ENCODE data around the gene SELENOV. TPM values are rescaled to one million over a fixed set of nuclear protein-coding genes. Genes with fewer than 3 reads are reported as not detected.

The SELENOV gene
- total and polyA plus RNA-seq, 3 donors from 2014 or later: 2.5 to 19.7 (median 10.8) TPM

DNA sequence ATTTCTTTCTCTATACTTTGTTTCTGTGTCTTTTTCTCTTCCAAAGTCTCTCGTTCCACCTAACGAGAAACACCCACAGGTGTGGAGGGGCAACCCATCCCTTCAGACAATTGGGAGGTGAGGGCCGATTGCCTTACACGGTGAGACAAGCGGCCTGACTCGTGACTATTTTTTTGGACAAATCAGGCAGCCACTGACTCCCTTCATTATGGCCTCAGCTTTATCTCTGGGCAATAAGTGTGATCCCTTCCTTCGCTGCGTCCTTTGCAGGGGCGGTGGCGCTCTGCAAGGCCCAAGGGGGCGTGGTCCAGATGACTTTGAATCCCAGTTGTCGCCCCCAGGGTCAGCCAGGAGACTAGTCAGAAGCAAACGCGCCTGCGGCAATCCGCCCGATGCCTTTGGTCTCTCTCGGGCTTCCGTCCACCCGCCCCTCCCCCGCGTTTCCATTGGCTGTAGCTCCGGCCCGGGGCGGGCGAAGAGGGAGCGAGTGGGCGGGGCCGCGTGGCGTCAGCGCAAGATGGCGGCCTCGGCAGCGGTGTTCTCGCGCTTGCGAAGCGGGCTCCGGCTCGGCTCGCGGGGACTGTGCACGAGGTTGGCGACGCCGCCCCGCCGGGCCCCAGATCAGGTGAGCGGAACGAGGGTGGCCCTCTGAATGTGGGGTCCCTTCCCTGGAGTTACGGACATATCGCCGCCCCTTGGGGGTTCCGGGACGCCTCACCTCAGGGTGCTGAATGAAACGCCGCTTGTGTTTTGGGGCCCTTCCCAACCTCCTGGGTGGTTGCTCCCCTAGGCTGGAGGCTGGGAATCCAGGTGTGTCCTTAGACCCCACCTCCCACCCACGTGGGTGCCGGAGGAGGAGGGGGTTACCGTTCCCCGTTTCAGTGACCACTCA, 34.4 kb upstream of the SELENOV start, which contains the start of gene TIMM50:
Gene TIMM50, plus strand, starts transcription at position 502 of the 892 bp plus-strand sequence. Its CDS starts 16 bp downstream, at position 518.
- Histone ChIP-seq H3K36me3 (ENCODE audit: low read depth, missing control alignments) (no peaks in the 10 kb centered on the region), H3K4me3 (peak within 1 kb of the TSS; percentile 81 to 98), H3K4me1 (peaks cover 7% of the 10 kb centered on the region), H3K9me3 (no peaks in the 10 kb centered on the region), H3K27me3 (no peaks in the 10 kb centered on the region), H3K27ac (peak within 1 kb of the TSS; percentile 44 to 83)
- peak; percentile 44 for TF ChIP-seq POLR2A (IDR thresholded peaks at IDR 0.05)
- peak in 1 of 3 experiments; percentile 13 for TF ChIP-seq CTCF (IDR thresholded peaks at IDR 0.05)
- intact Hi-C loops (cut with DNase I; ENCODE audit: low total_unique reads): no loop called here
- WGBS, 2 donors: 1% methylated on average over 17 to 62 of the region's 62 CpGs
- DNase-seq: peak; percentile 97

GRCh38 chr19:39481229-39481545, 33.8 kb upstream of the SELENOV start:
- Histone ChIP-seq H3K36me3 (ENCODE audit: low read depth, missing control alignments) (no peaks in the 10 kb centered on the region), H3K27me3 (no peaks in the 10 kb centered on the region), H3K27ac (peak overlapping the region; percentile 44 to 83), H3K4me3 (peak overlapping the region; percentile 81 to 98), H3K4me1 (peaks cover 7% of the 10 kb centered on the region), H3K9me3 (no peaks in the 10 kb centered on the region)
- TF ChIP-seq CTCF (IDR thresholded peaks at IDR 0.05): no peak
- no peak for TF ChIP-seq POLR2A (IDR thresholded peaks at IDR 0.05)
- DNase-seq: no peak
- 1% methylated on average over 11 to 12 of the region's 12 CpGs for WGBS, 2 donors
- intact Hi-C loops (cut with DNase I; ENCODE audit: low total_unique reads): no loop called here

DNA sequence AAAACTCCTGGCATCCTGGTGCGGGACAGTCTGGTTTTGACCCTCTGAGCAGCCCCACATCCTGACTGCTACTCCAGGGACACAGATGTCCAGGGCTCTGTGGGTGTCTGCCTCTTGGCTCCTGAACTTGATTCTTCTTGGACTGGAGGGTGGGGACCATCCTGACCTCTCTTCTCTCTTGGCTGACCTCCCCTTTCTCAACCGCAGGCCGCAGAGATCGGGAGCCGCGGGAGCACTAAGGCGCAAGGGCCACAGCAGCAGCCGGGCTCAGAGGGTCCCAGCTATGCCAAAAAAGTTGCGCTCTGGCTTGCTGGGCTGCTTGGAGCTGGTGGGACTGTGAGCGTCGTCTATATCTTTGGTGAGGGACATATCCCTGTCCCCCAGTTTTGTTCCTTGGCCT, 33.3 kb upstream of the SELENOV start:
- peak overlapping the region; percentile 81 to 98 for H3K4me3 ChIP-seq
- peaks cover 7% of the 10 kb centered on the region for H3K4me1 ChIP-seq
- H3K27me3 ChIP-seq: no peaks in the 10 kb centered on the region
- TF ChIP-seq CTCF (IDR thresholded peaks at IDR 0.05) (no peak), POLR2A (IDR thresholded peaks at IDR 0.05) (no peak)
- no peaks in the 10 kb centered on the region for H3K36me3 ChIP-seq (ENCODE audit: low read depth, missing control alignments)
- H3K27ac ChIP-seq: no peak overlapping the region
- intact Hi-C loops (cut with DNase I; ENCODE audit: low total_unique reads): no loop called here
- no peaks in the 10 kb centered on the region for H3K9me3 ChIP-seq
- no peak for DNase-seq
- WGBS, 2 donors: 44 to 49% methylated on average over 7 to 11 of the region's 11 CpGs

DNA sequence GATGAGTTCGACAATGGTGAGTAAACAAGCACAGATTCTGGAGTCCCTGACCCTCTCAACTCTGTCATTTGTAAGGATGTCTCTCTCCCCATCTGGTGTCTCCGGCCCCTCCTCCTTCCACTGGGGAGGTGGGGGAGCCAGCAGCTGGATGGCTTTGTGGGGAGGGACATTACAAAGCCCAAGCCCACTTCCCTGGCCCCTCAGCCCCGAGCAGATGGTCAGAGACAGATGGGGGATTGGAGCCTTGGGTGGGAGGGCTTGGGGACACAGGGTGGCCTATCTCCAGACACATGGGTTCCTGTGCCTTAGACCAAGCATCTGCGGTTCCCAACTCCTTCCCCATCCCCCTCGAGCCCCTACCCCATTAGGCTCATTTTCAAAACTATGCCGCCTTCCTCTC, 31.8 kb upstream of the SELENOV start:
- H3K27me3 ChIP-seq: no peaks in the 10 kb centered on the region
- H3K27ac ChIP-seq: no peak overlapping the region
- no peak for DNase-seq
- intact Hi-C loops (cut with DNase I; ENCODE audit: low total_unique reads): no loop called here
- H3K4me1 ChIP-seq: peaks cover 7% of the 10 kb centered on the region
- no peak overlapping the region for H3K4me3 ChIP-seq
- H3K36me3 ChIP-seq (ENCODE audit: low read depth, missing control alignments): no peaks in the 10 kb centered on the region
- 63 to 71% methylated on average over 5 to 6 of the region's 6 CpGs for WGBS, 2 donors
- H3K9me3 ChIP-seq: no peaks in the 10 kb centered on the region
- TF ChIP-seq POLR2A (IDR thresholded peaks at IDR 0.05) (no peak), CTCF (IDR thresholded peaks at IDR 0.05) (no peak)
